Transverse colon (tissue), 3 donors: ENCODE measurements around the gene TAF4.

ENCODE experiments used
- POLR2A ChIP-seq: fragments of 450-650 bp; IDR thresholded peaks from one replicate; pipeline ENCODE4 v1.6.1; 2016; ENCODE audit warnings: antibody characterized with exemption, mild to moderate bottlenecking, moderate library complexity
- TF ChIP-seq, protein P1 (sequence below), 5 experiments: fragments of 200-600 bp in 3 of 5; fragments of 450-650 bp in 2 of 5; sonication (generic) in 3 of 5; IDR thresholded peaks; 1 replicate in 2 of 5; 2 replicates in 3 of 5; pipeline ENCODE4 v1.5.1; 2016 to 2017; ENCODE audit warnings: antibody characterized with exemption in 5 of 5, inconsistent platforms in 3 of 5, mild to moderate bottlenecking in 2 of 5, moderate library complexity in 1 of 5

DNA sequence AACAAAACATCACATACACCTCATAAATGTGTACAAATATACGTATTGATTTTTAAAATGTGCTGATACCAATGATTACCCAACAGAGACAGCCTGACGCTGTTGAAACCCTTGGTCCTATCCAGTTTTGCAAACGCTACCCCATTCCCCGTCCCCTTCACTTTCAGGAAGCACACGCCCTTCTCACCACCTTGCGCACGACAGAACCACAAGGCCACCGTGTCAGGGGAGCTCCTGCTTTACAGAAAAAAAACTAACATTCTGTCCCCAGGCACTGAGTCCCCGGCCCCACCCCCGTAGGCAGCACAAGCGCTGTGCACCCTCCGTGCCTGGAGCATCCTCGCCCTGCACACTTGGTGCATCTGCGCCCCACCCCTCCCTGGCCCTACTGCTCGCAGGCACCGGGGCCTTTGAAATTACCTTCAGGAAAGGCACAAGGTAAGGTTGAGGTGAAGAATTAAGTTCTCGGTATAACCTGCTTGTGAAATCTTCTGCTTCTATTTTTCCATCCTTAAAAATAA is 58.5 kb downstream of the TAF4 start:
- TF ChIP-seq, protein P1, sequence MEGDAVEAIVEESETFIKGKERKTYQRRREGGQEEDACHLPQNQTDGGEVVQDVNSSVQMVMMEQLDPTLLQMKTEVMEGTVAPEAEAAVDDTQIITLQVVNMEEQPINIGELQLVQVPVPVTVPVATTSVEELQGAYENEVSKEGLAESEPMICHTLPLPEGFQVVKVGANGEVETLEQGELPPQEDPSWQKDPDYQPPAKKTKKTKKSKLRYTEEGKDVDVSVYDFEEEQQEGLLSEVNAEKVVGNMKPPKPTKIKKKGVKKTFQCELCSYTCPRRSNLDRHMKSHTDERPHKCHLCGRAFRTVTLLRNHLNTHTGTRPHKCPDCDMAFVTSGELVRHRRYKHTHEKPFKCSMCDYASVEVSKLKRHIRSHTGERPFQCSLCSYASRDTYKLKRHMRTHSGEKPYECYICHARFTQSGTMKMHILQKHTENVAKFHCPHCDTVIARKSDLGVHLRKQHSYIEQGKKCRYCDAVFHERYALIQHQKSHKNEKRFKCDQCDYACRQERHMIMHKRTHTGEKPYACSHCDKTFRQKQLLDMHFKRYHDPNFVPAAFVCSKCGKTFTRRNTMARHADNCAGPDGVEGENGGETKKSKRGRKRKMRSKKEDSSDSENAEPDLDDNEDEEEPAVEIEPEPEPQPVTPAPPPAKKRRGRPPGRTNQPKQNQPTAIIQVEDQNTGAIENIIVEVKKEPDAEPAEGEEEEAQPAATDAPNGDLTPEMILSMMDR (IDR thresholded peaks at IDR 0.05) = no peak
- no peak for TF ChIP-seq POLR2A
